ENCODE results near the gene FGGY.
A peak's percentile ranks its signal among the peaks of the same experiment; 100 is the strongest.
"Not testable (repeated sequence)": the region's sequence is repeated elsewhere in the genome, so short reads cannot be mapped to it uniquely, and the experiment has no call there.

FGGY gene

GRCh38 chr1:59282951-59283350, 13.9 kb upstream of the FGGY start:
- H3K27ac ChIP-seq = no peak overlapping the region
- DNase-seq (ENCODE audit: low read depth, low spot score) = no peak

DNA sequence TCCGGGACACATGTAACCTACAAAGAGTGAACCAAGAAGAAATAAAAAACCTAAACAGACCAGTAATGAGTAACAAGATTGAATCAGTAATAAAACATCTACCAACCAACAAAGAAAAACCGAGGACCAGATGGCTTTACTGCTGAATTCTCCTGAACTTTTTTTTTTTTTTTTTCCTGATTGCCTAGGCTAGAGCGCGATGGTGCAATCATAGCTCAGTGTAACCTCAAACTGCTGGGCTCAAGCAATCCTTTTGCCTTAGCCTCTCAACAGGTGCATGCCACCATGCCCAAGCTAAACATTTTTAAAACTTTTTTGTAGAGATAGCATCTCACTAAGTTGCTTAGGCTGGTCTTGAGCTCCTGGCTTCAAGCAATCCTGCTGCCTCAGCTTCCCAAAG, 11.2 kb upstream of the FGGY start:
- H3K27ac ChIP-seq = no peak overlapping the region
- no peak for DNase-seq (ENCODE audit: low read depth, low spot score)

GRCh38 chr1:59288046-59288445, 8.8 kb upstream of the FGGY start:
- no peak for DNase-seq (ENCODE audit: low read depth, low spot score)

DNA sequence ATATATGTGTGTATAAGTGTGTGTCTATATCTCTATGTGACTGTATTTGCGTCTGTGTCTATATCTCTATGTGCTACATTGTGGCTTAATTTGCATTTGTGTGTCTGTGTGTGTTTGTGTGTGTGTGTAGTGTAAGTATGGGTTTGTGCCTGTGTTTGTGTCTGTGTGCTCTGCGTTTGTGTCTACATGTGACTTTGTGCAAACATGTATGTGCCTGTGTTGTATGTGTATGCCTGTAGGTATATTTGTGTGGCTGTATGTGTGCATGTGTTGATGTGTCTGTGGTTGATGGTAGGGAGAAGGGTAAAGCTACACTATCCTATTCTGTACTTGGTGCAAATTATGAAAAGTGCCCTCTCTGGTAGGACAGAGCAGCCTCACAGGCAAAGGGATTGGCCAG, 7.3 kb upstream of the FGGY start:
- no peak overlapping the region for H3K27ac ChIP-seq
- no peak for DNase-seq (ENCODE audit: low read depth, low spot score)

More at GRCh38 chr1:59288046-59288445, 8.8 kb upstream of the FGGY start:
- no peak overlapping the region for H3K27ac ChIP-seq

DNA sequence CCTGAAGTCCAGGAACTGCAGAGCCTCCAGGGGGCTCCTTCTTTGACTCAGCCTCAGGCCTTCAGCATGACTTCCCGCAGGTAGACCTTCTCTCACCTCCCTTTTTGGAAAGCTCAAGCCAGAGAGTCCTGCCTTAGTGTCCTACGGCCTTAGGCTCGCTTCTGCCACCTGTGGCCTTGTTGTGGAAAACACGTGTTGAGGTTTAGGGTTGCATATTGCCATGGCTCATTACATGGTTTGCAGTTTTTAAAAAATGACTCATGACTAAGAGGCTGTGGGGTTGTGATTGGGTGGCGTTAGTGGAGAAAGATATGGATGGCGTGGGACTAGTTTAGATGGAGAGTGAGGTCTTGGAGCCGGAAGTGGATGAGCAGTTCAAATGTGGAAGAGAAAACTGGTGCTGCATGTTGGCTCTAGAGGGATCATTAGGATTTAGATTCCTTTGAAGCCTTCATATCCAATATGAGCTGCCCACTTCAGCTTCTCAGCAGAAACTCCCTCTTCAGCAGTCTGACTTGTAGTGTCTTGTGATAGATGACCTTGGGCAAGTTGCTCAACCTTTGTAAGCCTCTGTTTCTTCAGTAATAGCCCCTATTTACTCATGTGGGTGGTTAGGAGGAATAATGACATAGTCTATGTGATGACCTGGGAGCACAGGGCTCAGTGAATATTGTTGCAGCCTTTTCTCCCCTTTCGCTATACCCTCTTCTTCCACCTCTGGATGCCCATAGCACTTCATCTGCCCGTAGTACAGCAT, 6.5 kb upstream of the FGGY start:
- H3K27ac ChIP-seq = no peak overlapping the region
- DNase-seq (ENCODE audit: low read depth, low spot score) = peak; percentile 43

DNA sequence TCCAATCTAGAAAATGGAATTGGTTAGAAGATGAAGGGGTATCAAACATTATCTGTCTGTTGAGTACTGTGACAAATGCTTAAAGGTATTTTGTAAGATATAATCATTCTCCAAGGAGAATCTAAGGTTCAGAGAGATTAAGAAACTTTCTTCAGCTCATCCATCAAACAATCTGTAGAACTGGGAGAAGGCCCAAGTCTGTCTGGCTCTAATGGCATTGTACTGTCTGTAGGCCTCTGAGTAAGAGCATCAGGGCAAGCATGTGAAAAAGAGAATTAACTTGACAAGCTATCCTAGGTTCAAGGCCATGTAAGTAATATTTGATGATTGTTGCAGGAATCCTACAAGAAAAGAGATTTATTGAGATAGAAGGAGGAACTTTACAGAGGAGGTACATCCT, 5.3 kb upstream of the FGGY start:
- DNase-seq (ENCODE audit: low read depth, low spot score) = no peak
- H3K27ac ChIP-seq = no peak overlapping the region

DNA sequence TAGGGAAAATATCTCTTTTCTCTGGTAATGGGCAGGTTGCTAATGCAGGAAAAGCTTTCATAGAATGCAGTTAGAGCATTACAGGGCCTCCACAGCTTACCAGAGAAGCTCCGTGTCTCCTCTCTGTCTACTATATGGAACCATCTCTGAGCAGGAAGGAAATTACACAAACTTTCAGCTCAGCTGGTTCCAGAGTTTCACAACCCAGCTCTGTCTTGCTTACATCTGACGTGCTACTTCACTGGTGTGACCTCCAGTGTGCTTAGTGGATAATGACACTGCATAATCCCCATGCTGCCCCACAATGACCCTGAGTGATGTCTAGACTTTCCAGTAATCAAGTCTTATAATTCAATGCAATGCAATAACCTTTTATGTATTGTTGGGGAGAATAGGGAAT, 4.3 kb upstream of the FGGY start:
- DNase-seq (ENCODE audit: low read depth, low spot score) = no peak
- no peak overlapping the region for H3K27ac ChIP-seq

- no peak overlapping the region for H3K27ac ChIP-seq
- no peak for DNase-seq (ENCODE audit: low read depth, low spot score)
These were observed 3.7 kb upstream of the FGGY start for GRCh38 chr1:59293206-59293605.

DNA sequence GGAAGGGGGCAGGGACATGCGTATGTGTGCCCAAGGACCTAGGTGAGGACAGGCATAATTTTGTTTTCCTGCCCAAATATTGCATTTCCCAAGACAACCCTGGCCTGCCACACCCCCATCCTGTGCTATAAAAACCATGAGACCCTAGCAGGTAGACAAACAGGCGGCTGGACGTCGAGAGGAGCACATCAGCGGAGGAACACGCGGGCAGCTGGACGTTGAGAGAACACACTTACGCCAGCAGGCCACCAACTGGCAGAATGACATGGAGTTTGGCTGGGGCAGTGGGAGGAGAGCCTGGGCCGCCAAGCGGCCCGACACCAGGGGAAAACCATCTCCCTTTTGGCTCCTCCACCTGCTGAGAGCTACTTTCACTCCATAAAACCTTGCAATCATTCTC, 3.0 kb upstream of the FGGY start:
- DNase-seq (ENCODE audit: low read depth, low spot score) = no peak
- H3K27ac ChIP-seq = no peak overlapping the region

- no peak for DNase-seq (ENCODE audit: low read depth, low spot score)
- no peak overlapping the region for H3K27ac ChIP-seq
These were observed 2.5 kb upstream of the FGGY start for GRCh38 chr1:59294423-59294822.

DNA sequence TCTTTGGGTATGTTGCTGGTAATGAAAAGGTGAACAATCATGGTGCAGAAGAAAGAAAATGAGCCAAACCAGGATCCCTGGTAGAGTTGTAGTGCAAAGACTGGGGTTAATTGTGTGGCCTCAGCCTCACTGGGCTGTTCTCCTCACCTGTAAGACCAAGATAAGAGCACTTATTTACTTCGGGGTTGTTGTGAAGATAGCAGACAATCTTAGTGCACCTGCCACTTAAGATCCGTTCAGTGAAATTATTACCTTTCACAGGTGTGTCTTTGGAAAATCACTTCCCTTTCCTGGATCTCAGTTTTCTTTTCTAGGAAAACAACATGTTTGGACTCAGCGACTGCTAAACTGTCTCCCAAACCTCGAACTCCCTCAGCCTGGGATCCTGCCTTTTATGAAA, 1.3 kb upstream of the FGGY start:
- DNase-seq (ENCODE audit: low read depth, low spot score) = no peak
- peak overlapping the region; percentile 86 for H3K27ac ChIP-seq

DNA sequence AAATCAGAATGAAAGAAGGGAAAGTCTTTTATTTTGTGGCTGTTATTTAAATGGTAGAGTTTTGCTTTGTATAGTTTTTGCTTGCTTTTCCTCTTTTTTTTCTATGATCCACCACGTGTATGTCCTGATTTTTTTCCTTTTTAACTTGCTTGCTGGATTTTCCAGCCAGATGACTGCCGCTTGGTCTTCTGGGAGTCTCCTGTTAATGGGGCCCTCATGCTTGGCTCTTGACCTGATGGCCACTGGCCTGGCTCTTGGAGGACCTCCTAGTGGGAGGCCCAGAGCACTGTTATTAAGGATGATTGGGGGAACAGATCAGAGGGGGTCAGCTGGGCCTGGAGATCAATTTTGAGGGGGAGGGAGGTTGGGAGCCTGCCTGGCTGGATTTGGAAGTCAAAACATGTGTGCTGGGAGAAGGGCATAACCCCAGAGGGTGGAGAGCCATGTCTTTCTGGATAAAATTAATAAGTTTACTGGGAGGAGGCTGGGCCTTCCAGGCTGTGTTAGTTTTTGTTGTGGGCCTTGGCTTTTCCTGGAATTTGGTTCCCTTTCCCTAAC, 1.2 kb downstream of the FGGY start:
- peak overlapping the region; percentile 86 for H3K27ac ChIP-seq
- DNase-seq (ENCODE audit: low read depth, low spot score) = no peak

DNA sequence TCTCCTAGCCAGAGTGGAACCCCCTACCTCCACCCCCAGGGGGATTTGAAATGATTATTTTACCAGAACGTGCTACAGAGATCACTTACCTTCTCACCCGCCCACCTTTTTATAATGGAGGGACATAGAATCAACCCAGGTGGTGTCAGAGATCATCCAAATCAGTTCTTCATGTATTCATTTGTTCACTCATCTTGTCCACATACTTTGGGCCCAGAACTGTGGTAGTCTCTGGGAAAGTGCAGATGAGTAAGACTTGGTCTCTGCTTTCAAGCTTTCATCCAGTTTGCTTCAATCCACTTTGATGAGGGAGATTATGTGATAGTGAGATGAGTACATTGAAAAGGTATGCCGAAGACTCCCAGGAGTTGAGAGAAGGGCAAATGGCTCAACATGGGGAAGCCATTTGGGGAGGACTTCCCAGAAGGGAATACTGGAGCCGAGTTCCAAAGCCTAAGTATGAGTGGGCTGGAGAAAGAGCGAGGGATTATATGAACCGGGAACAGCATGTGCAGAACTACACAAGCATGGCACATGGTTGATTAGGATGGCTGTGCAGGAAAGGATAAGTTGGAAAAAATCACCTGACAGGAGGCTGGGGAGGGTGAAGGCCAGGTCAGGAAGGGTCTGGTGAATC, 1.9 kb downstream of the FGGY start:
- no peak for DNase-seq (ENCODE audit: low read depth, low spot score)
- no peak overlapping the region for H3K27ac ChIP-seq

- not testable (repeated sequence) for DNase-seq (ENCODE audit: low read depth, low spot score); H3K27ac ChIP-seq
These were observed 2.8 kb downstream of the FGGY start for GRCh38 chr1:59299670-59300069.

DNA sequence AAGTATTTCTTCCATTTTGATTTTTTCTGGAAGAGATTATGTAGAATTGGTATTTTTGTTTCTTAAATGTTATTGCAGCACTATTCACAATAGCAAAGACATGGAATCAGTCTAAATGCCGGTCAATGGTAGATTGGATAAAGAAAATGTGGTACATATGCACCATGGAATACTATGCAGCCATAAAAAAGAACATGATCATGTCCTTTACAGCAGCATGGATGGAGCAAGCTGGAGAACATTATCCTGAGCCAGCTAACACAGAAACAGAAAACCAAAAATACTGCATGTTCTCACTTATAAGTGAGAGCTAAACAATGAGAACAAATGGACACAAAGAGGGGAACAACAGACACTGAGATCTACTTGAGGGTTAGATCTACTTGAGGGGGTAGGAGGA, 5.4 kb downstream of the FGGY start:
- no peak overlapping the region for H3K27ac ChIP-seq
- DNase-seq (ENCODE audit: low read depth, low spot score) = no peak

DNA sequence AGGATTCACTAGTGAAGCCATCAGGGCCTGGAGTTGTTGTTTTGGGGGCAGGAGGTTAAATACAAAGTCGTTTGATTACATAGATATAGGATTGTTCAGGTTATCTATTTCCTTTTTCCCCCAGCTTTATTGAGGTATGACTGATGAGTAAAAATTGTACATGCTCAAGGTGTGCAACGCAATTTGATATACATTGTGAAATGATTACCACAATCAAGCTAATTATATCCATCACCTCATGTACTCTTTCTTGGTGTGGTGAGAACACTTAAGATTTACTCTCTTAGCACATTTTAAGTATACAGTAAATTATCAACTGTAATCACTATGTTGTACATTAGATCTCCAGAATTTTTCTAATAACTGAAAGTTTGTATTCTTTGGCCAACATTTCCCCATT, 6.0 kb downstream of the FGGY start:
- H3K27ac ChIP-seq = no peak overlapping the region
- no peak for DNase-seq (ENCODE audit: low read depth, low spot score)

GRCh38 chr1:59305188-59305587, 8.3 kb downstream of the FGGY start:
- no peak for DNase-seq (ENCODE audit: low read depth, low spot score)
- no peak overlapping the region for H3K27ac ChIP-seq

- no peak overlapping the region for H3K27ac ChIP-seq
- no peak for DNase-seq (ENCODE audit: low read depth, low spot score)
These were observed 10.7 kb downstream of the FGGY start for GRCh38 chr1:59307591-59307990.

DNA sequence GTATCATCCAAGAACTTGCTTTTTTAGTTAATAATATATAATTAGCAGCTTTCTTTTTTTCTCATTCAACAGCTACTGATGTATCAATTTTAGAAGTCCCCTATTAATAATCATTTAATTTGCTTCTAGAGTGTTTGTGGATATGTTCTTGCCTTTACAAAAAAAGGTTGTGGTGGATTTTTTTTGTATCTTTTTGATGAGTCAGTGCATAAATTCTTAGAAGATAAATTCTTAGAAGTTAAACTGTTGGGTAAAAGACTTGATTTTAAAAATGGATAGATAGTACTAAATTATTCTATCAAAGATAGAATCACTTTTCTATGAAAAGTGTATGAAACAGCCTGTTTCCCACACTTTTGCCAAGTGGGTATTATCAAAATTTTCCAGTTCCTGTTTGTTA, 11.9 kb downstream of the FGGY start:
- no peak for DNase-seq (ENCODE audit: low read depth, low spot score)
- no peak overlapping the region for H3K27ac ChIP-seq

DNA sequence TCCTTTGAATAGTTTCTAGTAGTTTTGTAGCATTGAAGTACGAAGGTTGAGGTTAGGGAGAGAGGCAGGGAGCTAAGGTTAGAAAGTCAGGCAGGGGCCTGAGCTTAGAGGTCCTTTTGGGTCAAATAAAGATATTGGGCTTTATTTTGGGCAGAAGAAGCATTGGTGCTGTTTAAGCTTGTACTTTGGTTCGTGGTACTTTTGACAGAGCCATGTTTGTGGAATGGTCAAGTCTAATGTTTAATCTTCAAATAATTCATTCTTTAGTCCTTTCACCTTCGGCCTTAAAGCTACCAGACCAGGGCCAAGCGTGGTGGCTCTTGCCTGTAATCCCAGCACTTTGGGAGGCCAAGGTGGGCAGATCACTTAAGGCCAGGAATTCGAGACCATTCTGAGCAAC, 12.5 kb downstream of the FGGY start:
- no peak for DNase-seq (ENCODE audit: low read depth, low spot score)
- H3K27ac ChIP-seq = no peak overlapping the region

- DNase-seq (ENCODE audit: low read depth, low spot score) = no peak
These were observed 13.1 kb downstream of the FGGY start for GRCh38 chr1:59309795-59310548.

More at GRCh38 chr1:59309795-59310548, 13.1 kb downstream of the FGGY start:
- H3K27ac ChIP-seq = no peak overlapping the region

All from epithelial cell of prostate (primary cell).